ENCODE results near the gene SUSD1.
"Not testable (repeated sequence)": the region's sequence is repeated elsewhere in the genome, so short reads cannot be mapped to it uniquely, and the experiment has no call there.

DNA sequence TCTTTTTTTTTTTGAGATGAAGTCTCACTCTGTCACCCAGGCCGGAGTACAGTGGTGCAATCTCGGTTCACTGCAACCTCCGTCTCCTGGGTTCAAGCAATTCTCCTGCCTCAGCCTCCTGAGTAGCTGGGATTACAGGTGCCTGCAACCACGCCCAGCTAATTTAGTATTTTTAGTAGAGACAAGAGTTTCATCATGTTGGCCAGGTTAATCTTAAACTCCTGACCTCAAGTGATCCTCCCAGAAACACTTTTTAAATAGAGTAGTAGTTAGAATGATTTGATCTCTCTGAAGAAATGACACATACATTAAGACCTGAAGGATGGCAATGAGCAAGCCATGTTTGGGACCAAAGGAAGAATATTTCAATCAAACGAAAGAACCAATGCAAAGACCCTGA lies 46.7 kb downstream of the SUSD1 start:
- not testable (repeated sequence) for TF ChIP-seq EP300, POLR2A (IDR thresholded peaks at IDR 0.05)
- TF ChIP-seq, protein P1, sequence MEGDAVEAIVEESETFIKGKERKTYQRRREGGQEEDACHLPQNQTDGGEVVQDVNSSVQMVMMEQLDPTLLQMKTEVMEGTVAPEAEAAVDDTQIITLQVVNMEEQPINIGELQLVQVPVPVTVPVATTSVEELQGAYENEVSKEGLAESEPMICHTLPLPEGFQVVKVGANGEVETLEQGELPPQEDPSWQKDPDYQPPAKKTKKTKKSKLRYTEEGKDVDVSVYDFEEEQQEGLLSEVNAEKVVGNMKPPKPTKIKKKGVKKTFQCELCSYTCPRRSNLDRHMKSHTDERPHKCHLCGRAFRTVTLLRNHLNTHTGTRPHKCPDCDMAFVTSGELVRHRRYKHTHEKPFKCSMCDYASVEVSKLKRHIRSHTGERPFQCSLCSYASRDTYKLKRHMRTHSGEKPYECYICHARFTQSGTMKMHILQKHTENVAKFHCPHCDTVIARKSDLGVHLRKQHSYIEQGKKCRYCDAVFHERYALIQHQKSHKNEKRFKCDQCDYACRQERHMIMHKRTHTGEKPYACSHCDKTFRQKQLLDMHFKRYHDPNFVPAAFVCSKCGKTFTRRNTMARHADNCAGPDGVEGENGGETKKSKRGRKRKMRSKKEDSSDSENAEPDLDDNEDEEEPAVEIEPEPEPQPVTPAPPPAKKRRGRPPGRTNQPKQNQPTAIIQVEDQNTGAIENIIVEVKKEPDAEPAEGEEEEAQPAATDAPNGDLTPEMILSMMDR (IDR thresholded peaks at IDR 0.05) = not testable (repeated sequence)

Measured in ovary (tissue), 3 donors.